ENCODE results near the gene RPS5. TPM values are rescaled to one million over a fixed set of nuclear protein-coding genes. Genes with fewer than 3 reads are reported as not detected.

Gene RPS5
- total RNA-seq, 4 donors from 2014 or later: 1,292 to 2,917 (median 1,952) TPM

GRCh38 chr19:58387338-58388174 is 487 bp downstream of the RPS5 start:
- intact Hi-C loops (cut with DNase I): no loop called here
- H3K36me3 ChIP-seq: peaks cover 1 to 48% (median 9%) of the 10 kb centered on the region in 3 donors
- H3K27ac ChIP-seq: peak overlapping the region; percentile 97 to 99 (median 98)
- TF ChIP-seq CTCF (IDR thresholded peaks at IDR 0.05): no peak
- no peak for TF ChIP-seq POLR2A (IDR thresholded peaks at IDR 0.05)
- no peak for DNase-seq
- H3K27me3 ChIP-seq: no peaks in the 10 kb centered on the region
- H3K9me3 ChIP-seq: no peaks in the 10 kb centered on the region
- whole genome bisulfite sequencing, 2 donors: 5 to 6% methylated on average over 33 to 36 of the region's 39 CpGs
- peaks cover 27 to 63% (median 28%) of the 10 kb centered on the region in 3 donors for H3K4me1 ChIP-seq
- peak overlapping the region; percentile 61 to 93 (median 80) for H3K4me3 ChIP-seq

- no peaks in the 10 kb centered on the region for H3K27me3 ChIP-seq
- H3K4me1 ChIP-seq: peaks cover 27 to 69% (median 28%) of the 10 kb centered on the region in 3 donors
- H3K27ac ChIP-seq: peak overlapping the region in 3 of 4 donors; percentile 97 to 99 (median 99)
- DNase-seq: no peak
- H3K36me3 ChIP-seq: peaks cover 7 to 53% (median 13%) of the 10 kb centered on the region in 3 donors
- TF ChIP-seq CTCF (IDR thresholded peaks at IDR 0.05) (no peak), POLR2A (IDR thresholded peaks at IDR 0.05) (no peak)
- intact Hi-C loops (cut with DNase I): no loop called here
- H3K4me3 ChIP-seq: peak overlapping the region; percentile 61 to 93 (median 80)
- WGBS, 2 donors: 58 to 73% methylated on average over 3 of the region's 3 CpGs
- no peaks in the 10 kb centered on the region for H3K9me3 ChIP-seq
Observed at GRCh38 chr19:58388175-58388526, 1.1 kb downstream of the RPS5 start.

DNA sequence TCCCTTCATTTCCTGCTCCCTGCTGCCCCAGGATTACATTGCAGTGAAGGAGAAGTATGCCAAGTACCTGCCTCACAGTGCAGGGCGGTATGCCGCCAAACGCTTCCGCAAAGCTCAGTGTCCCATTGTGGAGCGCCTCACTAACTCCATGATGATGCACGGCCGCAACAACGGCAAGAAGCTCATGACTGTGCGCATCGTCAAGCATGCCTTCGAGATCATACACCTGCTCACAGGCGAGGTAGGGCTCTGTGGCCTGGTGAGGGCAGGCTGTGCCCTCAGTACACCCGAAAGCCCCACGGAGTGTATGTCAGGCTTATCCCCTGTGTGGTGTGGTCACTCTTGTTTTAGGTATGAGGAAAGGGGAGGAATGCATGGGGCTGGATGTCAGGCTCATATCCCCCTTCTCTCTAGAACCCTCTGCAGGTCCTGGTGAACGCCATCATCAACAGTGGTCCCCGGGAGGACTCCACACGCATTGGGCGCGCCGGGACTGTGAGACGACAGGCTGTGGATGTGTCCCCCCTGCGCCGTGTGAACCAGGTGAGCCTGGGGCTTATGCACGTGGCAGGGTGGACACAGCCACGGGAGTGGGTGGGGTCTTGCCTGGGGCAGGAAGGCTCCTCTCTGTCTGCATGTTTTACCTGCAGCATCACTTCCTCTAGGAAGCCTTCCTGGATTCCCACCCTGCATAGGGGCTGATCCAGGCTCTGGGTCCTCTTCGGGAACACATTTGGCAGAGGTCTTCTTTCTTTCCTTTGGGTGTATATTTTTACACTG is 6.1 kb downstream of the RPS5 start:
- H3K4me3 ChIP-seq: no peak overlapping the region
- no peaks in the 10 kb centered on the region for H3K9me3 ChIP-seq
- peaks cover 18 to 71% (median 25%) of the 10 kb centered on the region in 3 donors for H3K36me3 ChIP-seq
- no peak for DNase-seq
- H3K27ac ChIP-seq: peak overlapping the region in 2 of 4 donors; percentile 21 to 27
- H3K27me3 ChIP-seq: peaks cover 0 to 27% (median 0%) of the 10 kb centered on the region in 4 donors
- 87 to 88% methylated on average over 11 to 15 of the region's 26 CpGs for WGBS, 2 donors
- intact Hi-C loops (cut with DNase I): no loop called here
- peaks cover 30 to 86% (median 31%) of the 10 kb centered on the region in 3 donors for H3K4me1 ChIP-seq
- TF ChIP-seq CTCF (IDR thresholded peaks at IDR 0.05) (no peak), POLR2A (IDR thresholded peaks at IDR 0.05) (no peak)

DNA sequence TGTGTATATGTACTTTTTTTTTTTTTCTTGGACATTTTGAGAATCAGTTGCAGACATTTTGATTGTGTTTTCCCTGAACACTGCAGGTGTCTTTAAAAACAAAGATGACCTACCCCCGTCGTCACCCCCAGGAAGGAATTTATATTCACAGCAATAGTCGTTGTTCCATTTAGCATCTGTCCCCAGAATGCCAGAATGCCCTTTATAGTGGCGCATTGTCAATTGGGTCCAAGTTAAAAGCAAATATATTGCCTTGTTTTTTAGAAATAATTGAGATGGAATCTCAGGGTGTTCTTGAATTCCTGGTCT is 6.6 kb downstream of the RPS5 start:
- peaks cover 18 to 66% (median 25%) of the 10 kb centered on the region in 3 donors for H3K36me3 ChIP-seq
- peaks cover 25 to 86% (median 26%) of the 10 kb centered on the region in 3 donors for H3K4me1 ChIP-seq
- no peak overlapping the region for H3K4me3 ChIP-seq

More for the DNA sequence above, 6.6 kb downstream of the RPS5 start:
- no peaks in the 10 kb centered on the region for H3K9me3 ChIP-seq
- 79 to 80% methylated on average over 4 of the region's 4 CpGs for WGBS, 2 donors
- TF ChIP-seq CTCF (IDR thresholded peaks at IDR 0.05): no peak
- TF ChIP-seq POLR2A (IDR thresholded peaks at IDR 0.05): no peak
- peaks cover 0 to 28% (median 0%) of the 10 kb centered on the region in 4 donors for H3K27me3 ChIP-seq
- intact Hi-C loops (cut with DNase I): no loop called here
- DNase-seq: no peak
- peak overlapping the region in 2 of 4 donors; percentile 89 to 90 for H3K27ac ChIP-seq
